ENCODE data around the gene HOXD4.

Gene HOXD4

GRCh38 chr2:176175709-176176607, 24.6 kb downstream of the HOXD4 start:
- TF ChIP-seq CTCF (IDR thresholded peaks at IDR 0.05; ENCODE audit: borderline replicate concordance, insufficient read depth, low read depth, low read length) = no peak
- no peak overlapping the region for H3K4me3 ChIP-seq (ENCODE audit: low read depth, low read length)

- no peak overlapping the region for H3K4me3 ChIP-seq (ENCODE audit: low read depth, low read length)
- TF ChIP-seq CTCF (IDR thresholded peaks at IDR 0.05; ENCODE audit: borderline replicate concordance, insufficient read depth, low read depth, low read length) = no peak
These were observed 26.3 kb downstream of the HOXD4 start for GRCh38 chr2:176177580-176178037.

GRCh38 chr2:176178038-176178756, 26.8 kb downstream of the HOXD4 start:
- no peak overlapping the region for H3K4me3 ChIP-seq (ENCODE audit: low read depth, low read length)
- TF ChIP-seq CTCF (IDR thresholded peaks at IDR 0.05; ENCODE audit: borderline replicate concordance, insufficient read depth, low read depth, low read length) = no peak

GRCh38 chr2:176178757-176179295, 27.5 kb downstream of the HOXD4 start:
- no peak overlapping the region for H3K4me3 ChIP-seq (ENCODE audit: low read depth, low read length)
- no peak for TF ChIP-seq CTCF (IDR thresholded peaks at IDR 0.05; ENCODE audit: borderline replicate concordance, insufficient read depth, low read depth, low read length)

GRCh38 chr2:176181551-176181950, 30.2 kb downstream of the HOXD4 start:
- H3K4me3 ChIP-seq (ENCODE audit: low read depth, low read length) = no peak overlapping the region
- no peak for TF ChIP-seq CTCF (IDR thresholded peaks at IDR 0.05; ENCODE audit: borderline replicate concordance, insufficient read depth, low read depth, low read length)

GRCh38 chr2:176182671-176183070, 31.3 kb downstream of the HOXD4 start:
- no peak overlapping the region for H3K4me3 ChIP-seq (ENCODE audit: low read depth, low read length)
- no peak for TF ChIP-seq CTCF (IDR thresholded peaks at IDR 0.05; ENCODE audit: borderline replicate concordance, insufficient read depth, low read depth, low read length)

All from GM12875 (cell line).